Measurements from ENCODE around the gene ZBTB7C.

The ZBTB7C gene

DNA sequence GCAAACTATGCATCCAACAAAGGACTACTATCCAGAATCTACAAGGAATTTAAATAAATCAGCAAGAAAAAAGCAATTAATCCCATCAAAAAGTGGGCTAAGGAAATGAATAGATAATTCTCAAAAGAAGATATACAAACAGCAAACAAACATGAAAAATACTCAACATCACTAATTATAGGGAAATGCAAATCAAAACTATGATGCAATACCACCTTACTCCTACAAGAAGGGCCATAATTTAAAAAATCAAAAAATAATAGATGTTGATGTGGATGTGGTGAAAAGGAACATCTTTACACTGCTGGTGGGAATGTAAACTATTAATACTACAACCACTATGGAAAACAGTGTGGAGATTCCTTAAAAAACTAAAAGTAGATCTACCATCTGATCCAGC lies 164.7 kb downstream of the ZBTB7C start:
- H3K4me1 ChIP-seq (ENCODE audit: control insufficient read depth in 1 of 2, insufficient read depth in 2 of 2, low read length in 2 of 2) = no peaks in the 10 kb centered on the region
- H3K27me3 ChIP-seq (ENCODE audit: control insufficient read depth in 1 of 2, insufficient read depth in 2 of 2, low read length in 2 of 2) = no peaks in the 10 kb centered on the region
- H3K9ac ChIP-seq (ENCODE audit: low read depth in 1 of 2, low read length in 2 of 2) = no peak overlapping the region
- H3K4me3 ChIP-seq (ENCODE audit: low read depth in 1 of 2, low read length in 2 of 2) = no peak overlapping the region
- no peaks in the 10 kb centered on the region for H3K36me3 ChIP-seq (ENCODE audit: control insufficient read depth in 1 of 2, insufficient read depth in 2 of 2, low read length in 2 of 2)
- no peaks in the 10 kb centered on the region for H3K9me3 ChIP-seq (ENCODE audit: control insufficient read depth in 1 of 2, low read length in 2 of 2)
- H3K27ac ChIP-seq (ENCODE audit: low read depth, low read length) = no peak overlapping the region

DNA sequence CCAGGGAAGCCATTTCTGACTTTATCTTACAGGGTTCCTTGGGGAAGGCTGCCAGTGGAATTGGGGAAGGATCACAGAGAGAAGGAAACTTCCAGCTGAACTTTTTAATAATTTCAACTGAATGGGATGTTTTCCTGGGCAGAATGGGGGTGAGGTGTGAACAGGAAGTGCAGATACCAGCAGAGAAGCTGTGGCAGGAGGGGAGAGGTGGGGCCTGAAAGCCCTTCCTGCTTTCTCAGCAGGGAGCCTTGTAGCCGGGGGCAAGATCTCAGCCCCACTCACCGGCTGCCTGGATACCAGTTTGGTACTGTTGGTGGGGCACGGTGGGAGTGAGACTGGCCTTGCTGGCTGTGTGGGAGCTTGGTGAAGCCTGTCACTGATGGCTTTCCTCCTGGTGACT lies 170.5 kb downstream of the ZBTB7C start:
- no peaks in the 10 kb centered on the region for H3K36me3 ChIP-seq (ENCODE audit: control insufficient read depth in 1 of 2, insufficient read depth in 2 of 2, low read length in 2 of 2)
- H3K4me1 ChIP-seq (ENCODE audit: control insufficient read depth in 1 of 2, insufficient read depth in 2 of 2, low read length in 2 of 2) = no peaks in the 10 kb centered on the region
- no peak overlapping the region for H3K27ac ChIP-seq (ENCODE audit: low read depth, low read length)
- H3K9me3 ChIP-seq (ENCODE audit: control insufficient read depth in 1 of 2, low read length in 2 of 2) = no peaks in the 10 kb centered on the region
- no peak overlapping the region for H3K9ac ChIP-seq (ENCODE audit: low read depth in 1 of 2, low read length in 2 of 2)
- no peaks in the 10 kb centered on the region for H3K27me3 ChIP-seq (ENCODE audit: control insufficient read depth in 1 of 2, insufficient read depth in 2 of 2, low read length in 2 of 2)
- H3K4me3 ChIP-seq (ENCODE audit: low read depth in 1 of 2, low read length in 2 of 2) = no peak overlapping the region

DNA sequence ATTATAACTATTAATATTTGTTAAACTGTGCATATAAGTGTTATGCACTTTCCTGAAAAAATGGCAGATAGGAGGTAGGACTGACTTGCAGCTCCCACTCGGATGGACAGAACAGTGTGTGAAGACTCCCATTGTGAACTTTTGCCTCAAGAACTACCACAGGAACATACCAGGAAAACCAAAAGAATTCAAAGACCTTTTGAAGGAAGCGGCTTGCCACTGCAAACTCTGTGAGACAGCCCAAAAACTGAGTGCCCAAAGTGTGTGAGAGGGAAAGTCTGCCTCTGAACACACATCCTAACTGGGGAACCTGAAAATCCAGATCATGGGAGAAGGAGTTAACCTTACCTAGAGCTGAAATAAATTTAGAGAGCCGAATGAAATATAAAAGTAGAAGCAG lies 171.0 kb downstream of the ZBTB7C start:
- H3K4me1 ChIP-seq (ENCODE audit: control insufficient read depth in 1 of 2, insufficient read depth in 2 of 2, low read length in 2 of 2) = no peaks in the 10 kb centered on the region
- H3K36me3 ChIP-seq (ENCODE audit: control insufficient read depth in 1 of 2, insufficient read depth in 2 of 2, low read length in 2 of 2) = no peaks in the 10 kb centered on the region
- H3K9ac ChIP-seq (ENCODE audit: low read depth in 1 of 2, low read length in 2 of 2) = no peak overlapping the region
- H3K27me3 ChIP-seq (ENCODE audit: control insufficient read depth in 1 of 2, insufficient read depth in 2 of 2, low read length in 2 of 2) = no peaks in the 10 kb centered on the region
- no peaks in the 10 kb centered on the region for H3K9me3 ChIP-seq (ENCODE audit: control insufficient read depth in 1 of 2, low read length in 2 of 2)
- H3K4me3 ChIP-seq (ENCODE audit: low read depth in 1 of 2, low read length in 2 of 2) = no peak overlapping the region
- H3K27ac ChIP-seq (ENCODE audit: low read depth, low read length) = no peak overlapping the region

DNA sequence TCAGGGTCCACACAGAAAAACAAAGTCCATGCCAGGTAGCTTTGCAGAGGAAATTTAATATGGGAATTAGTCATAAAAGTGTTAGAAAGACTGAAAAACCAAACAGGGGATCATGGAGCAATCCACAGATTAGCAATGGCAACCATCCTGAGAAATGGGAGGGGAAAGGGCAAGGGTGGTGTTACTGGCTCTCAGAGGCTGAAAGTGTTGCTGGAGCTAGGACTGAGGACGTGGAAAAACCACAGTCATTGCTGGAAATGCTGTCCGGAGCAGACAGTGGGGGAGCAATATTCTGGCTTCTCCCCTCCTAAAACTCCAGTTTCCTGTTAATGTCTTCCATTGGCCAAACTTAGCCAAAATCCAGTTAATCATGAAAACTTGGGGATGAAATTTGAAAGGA lies 172.4 kb downstream of the ZBTB7C start:
- H3K27ac ChIP-seq (ENCODE audit: low read depth, low read length) = no peak overlapping the region
- H3K36me3 ChIP-seq (ENCODE audit: control insufficient read depth in 1 of 2, insufficient read depth in 2 of 2, low read length in 2 of 2) = no peaks in the 10 kb centered on the region
- H3K9ac ChIP-seq (ENCODE audit: low read depth in 1 of 2, low read length in 2 of 2) = no peak overlapping the region

DNA sequence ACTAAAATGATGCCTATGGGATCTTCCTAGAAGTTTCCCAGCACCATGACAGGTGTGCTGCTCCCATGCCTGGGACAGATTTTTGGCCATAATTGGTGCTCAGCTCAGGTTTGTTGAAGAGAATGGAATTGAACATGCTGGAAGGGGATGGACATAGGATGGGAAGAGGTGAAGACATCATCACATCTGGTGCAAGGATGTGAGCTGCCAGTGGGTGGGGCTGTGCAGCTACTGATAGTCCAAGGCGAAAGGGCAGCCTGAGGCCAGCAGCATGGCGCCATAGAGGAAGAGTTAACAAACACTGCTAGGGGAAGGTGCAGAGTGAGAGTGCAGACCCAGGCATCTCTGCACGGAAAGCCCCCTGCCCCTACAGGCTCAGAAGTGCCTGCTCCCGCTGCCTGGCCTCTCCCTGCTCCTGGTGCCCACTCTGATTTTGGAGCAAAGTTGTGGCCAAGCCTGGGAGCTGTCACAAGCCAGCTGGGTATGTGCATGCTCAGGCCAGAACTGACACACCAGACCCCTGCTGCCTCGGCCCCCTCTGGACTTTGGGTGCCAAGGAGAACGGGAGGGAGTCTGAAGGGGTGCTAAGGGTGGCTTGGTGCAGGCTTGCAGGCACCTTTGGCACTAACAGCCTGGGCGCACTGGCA lies 178.6 kb downstream of the ZBTB7C start:
- Histone ChIP-seq H3K4me1 (ENCODE audit: control insufficient read depth in 1 of 2, insufficient read depth in 2 of 2, low read length in 2 of 2) (peaks cover 24 to 30% of the 10 kb centered on the region in 2 donors), H3K36me3 (ENCODE audit: control insufficient read depth in 1 of 2, insufficient read depth in 2 of 2, low read length in 2 of 2) (no peaks in the 10 kb centered on the region)

More for the DNA sequence above, 172.4 kb downstream of the ZBTB7C start:
- no peak overlapping the region for H3K4me3 ChIP-seq (ENCODE audit: low read depth in 1 of 2, low read length in 2 of 2)
- H3K9me3 ChIP-seq (ENCODE audit: control insufficient read depth in 1 of 2, low read length in 2 of 2) = no peaks in the 10 kb centered on the region
- no peaks in the 10 kb centered on the region for H3K27me3 ChIP-seq (ENCODE audit: control insufficient read depth in 1 of 2, insufficient read depth in 2 of 2, low read length in 2 of 2)
- H3K4me1 ChIP-seq (ENCODE audit: control insufficient read depth in 1 of 2, insufficient read depth in 2 of 2, low read length in 2 of 2) = no peaks in the 10 kb centered on the region

DNA sequence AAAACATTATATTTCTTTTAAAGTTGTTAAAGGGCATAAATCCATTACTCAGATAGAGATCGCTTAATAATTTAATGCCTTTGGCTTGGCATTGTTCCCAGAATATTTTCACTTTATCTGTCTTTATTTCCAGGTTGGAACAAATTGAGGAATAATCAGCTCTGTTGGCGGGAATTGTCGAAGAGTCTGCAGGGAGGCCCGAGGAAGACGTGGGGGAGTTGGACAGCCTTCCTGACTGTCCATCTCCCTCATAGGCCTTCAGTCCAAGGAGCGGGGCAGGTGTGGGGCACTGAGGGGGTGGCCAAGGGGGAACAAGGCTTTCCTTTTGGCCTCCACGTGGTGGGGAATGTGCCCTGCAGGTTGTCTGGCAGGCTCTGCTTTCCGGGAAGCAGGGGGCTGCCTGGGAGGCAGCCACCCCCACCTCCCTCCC lies 179.6 kb downstream of the ZBTB7C start:
- Histone ChIP-seq H3K36me3 (ENCODE audit: control insufficient read depth in 1 of 2, insufficient read depth in 2 of 2, low read length in 2 of 2) (no peaks in the 10 kb centered on the region), H3K27ac (ENCODE audit: low read depth, low read length) (no peak overlapping the region), H3K9ac (ENCODE audit: low read depth in 1 of 2, low read length in 2 of 2) (no peak overlapping the region), H3K9me3 (ENCODE audit: control insufficient read depth in 1 of 2, low read length in 2 of 2) (no peaks in the 10 kb centered on the region), H3K27me3 (ENCODE audit: control insufficient read depth in 1 of 2, insufficient read depth in 2 of 2, low read length in 2 of 2) (no peaks in the 10 kb centered on the region), H3K4me1 (ENCODE audit: control insufficient read depth in 1 of 2, insufficient read depth in 2 of 2, low read length in 2 of 2) (peaks cover 24 to 30% of the 10 kb centered on the region in 2 donors), H3K4me3 (ENCODE audit: low read depth in 1 of 2, low read length in 2 of 2) (no peak overlapping the region)

More for the DNA sequence above, 178.6 kb downstream of the ZBTB7C start:
- no peaks in the 10 kb centered on the region for H3K27me3 ChIP-seq (ENCODE audit: control insufficient read depth in 1 of 2, insufficient read depth in 2 of 2, low read length in 2 of 2)
- H3K27ac ChIP-seq (ENCODE audit: low read depth, low read length) = no peak overlapping the region
- H3K4me3 ChIP-seq (ENCODE audit: low read depth in 1 of 2, low read length in 2 of 2) = no peak overlapping the region
- H3K9me3 ChIP-seq (ENCODE audit: control insufficient read depth in 1 of 2, low read length in 2 of 2) = no peaks in the 10 kb centered on the region
- H3K9ac ChIP-seq (ENCODE audit: low read depth in 1 of 2, low read length in 2 of 2) = no peak overlapping the region

DNA sequence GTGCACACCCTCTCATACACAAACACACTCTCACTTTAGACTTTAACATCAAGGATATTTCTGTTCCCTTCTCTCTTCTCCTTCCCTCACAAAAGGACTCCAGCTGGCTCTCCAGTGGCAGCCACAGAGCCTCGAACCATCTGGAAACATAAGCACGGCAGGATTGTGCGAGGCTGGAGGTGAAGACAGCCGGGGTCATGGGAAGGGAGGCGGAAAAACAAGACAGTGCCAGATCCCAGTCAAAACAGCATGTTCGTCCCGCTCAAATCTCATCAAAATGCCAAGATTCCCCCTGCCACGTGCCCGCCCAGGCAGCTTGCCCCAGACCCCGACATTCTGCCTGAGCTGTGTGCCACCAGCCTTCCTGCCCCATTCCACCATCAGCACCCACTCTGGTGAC lies 180.3 kb downstream of the ZBTB7C start:
- H3K9me3 ChIP-seq (ENCODE audit: control insufficient read depth in 1 of 2, low read length in 2 of 2) = no peaks in the 10 kb centered on the region
- H3K4me1 ChIP-seq (ENCODE audit: control insufficient read depth in 1 of 2, insufficient read depth in 2 of 2, low read length in 2 of 2) = peaks cover 24 to 30% of the 10 kb centered on the region in 2 donors
- no peaks in the 10 kb centered on the region for H3K36me3 ChIP-seq (ENCODE audit: control insufficient read depth in 1 of 2, insufficient read depth in 2 of 2, low read length in 2 of 2)
- no peak overlapping the region for H3K27ac ChIP-seq (ENCODE audit: low read depth, low read length)
- no peak overlapping the region for H3K9ac ChIP-seq (ENCODE audit: low read depth in 1 of 2, low read length in 2 of 2)
- no peaks in the 10 kb centered on the region for H3K27me3 ChIP-seq (ENCODE audit: control insufficient read depth in 1 of 2, insufficient read depth in 2 of 2, low read length in 2 of 2)
- H3K4me3 ChIP-seq (ENCODE audit: low read depth in 1 of 2, low read length in 2 of 2) = no peak overlapping the region

DNA sequence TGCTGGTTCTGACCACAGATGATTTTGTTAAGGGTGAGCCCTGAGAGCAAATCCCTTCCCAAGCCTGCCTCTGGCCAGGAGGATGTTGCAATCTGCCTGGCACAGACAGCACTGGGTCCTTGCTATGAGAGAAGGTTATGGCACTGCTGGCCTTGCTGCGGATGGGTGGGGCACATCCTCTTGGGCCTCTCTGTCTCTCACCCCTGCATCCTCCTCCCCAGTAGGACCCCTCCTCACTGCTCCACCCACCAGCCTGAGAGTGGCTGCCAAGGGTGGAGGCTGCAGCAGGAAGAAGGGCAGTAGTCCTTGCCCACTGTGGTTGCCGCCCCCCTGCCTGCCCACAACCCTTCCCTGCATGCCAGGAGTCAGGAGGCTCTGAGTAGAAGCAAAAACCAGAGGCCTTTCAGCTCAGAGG lies 180.9 kb downstream of the ZBTB7C start:
- Histone ChIP-seq H3K9me3 (ENCODE audit: control insufficient read depth in 1 of 2, low read length in 2 of 2) (no peaks in the 10 kb centered on the region), H3K27ac (ENCODE audit: low read depth, low read length) (no peak overlapping the region), H3K9ac (ENCODE audit: low read depth in 1 of 2, low read length in 2 of 2) (no peak overlapping the region), H3K27me3 (ENCODE audit: control insufficient read depth in 1 of 2, insufficient read depth in 2 of 2, low read length in 2 of 2) (no peaks in the 10 kb centered on the region), H3K4me1 (ENCODE audit: control insufficient read depth in 1 of 2, insufficient read depth in 2 of 2, low read length in 2 of 2) (peaks cover 24 to 30% of the 10 kb centered on the region in 2 donors), H3K4me3 (ENCODE audit: low read depth in 1 of 2, low read length in 2 of 2) (no peak overlapping the region), H3K36me3 (ENCODE audit: control insufficient read depth in 1 of 2, insufficient read depth in 2 of 2, low read length in 2 of 2) (no peaks in the 10 kb centered on the region)

DNA sequence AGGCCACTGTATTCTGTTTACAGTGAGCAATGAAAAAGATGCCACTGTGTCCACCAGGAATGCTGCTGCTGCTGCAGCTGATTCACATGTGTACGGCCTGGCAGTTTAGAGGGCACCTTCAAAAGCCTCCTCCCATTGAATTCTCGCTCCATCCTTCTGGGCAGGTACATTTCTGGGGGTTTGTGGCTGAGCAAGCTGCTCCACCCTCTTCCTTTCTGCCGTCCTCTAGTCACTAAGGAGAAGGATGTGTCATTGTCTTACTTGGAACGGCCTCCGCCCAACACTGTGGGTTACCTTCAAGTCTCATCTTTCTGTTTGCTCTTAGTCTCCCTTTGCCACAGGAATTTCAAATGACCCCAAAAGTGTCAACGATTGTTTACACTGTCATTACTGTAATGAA lies 182.0 kb downstream of the ZBTB7C start:
- H3K27me3 ChIP-seq (ENCODE audit: control insufficient read depth in 1 of 2, insufficient read depth in 2 of 2, low read length in 2 of 2) = no peaks in the 10 kb centered on the region
- no peak overlapping the region for H3K9ac ChIP-seq (ENCODE audit: low read depth in 1 of 2, low read length in 2 of 2)
- peaks cover 24 to 30% of the 10 kb centered on the region in 2 donors for H3K4me1 ChIP-seq (ENCODE audit: control insufficient read depth in 1 of 2, insufficient read depth in 2 of 2, low read length in 2 of 2)
- no peaks in the 10 kb centered on the region for H3K9me3 ChIP-seq (ENCODE audit: control insufficient read depth in 1 of 2, low read length in 2 of 2)
- no peaks in the 10 kb centered on the region for H3K36me3 ChIP-seq (ENCODE audit: control insufficient read depth in 1 of 2, insufficient read depth in 2 of 2, low read length in 2 of 2)
- no peak overlapping the region for H3K4me3 ChIP-seq (ENCODE audit: low read depth in 1 of 2, low read length in 2 of 2)
- no peak overlapping the region for H3K27ac ChIP-seq (ENCODE audit: low read depth, low read length)

DNA sequence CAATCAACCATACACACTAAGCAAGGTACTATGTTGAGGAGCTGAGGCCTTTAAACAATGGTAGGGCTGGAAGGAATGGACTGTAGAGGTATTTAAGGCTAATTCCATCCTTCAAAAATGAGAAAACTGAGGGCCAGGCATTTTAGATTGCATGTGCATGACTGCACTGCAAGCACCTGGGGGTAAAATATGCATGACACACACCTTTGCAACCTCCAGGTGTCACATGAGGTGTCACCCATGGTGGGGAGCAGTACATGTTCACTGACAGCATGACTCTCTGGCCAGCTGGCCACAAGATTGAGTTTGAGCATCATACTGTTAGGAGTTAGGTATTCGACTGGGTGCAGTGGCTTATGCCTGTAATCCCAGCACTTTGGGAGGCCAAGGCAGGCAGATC lies 182.8 kb downstream of the ZBTB7C start:
- no peak overlapping the region for H3K9ac ChIP-seq (ENCODE audit: low read depth in 1 of 2, low read length in 2 of 2)
- H3K4me1 ChIP-seq (ENCODE audit: control insufficient read depth in 1 of 2, insufficient read depth in 2 of 2, low read length in 2 of 2) = peaks cover 24 to 30% of the 10 kb centered on the region in 2 donors
- no peak overlapping the region for H3K27ac ChIP-seq (ENCODE audit: low read depth, low read length)
- H3K4me3 ChIP-seq (ENCODE audit: low read depth in 1 of 2, low read length in 2 of 2) = no peak overlapping the region
- H3K9me3 ChIP-seq (ENCODE audit: control insufficient read depth in 1 of 2, low read length in 2 of 2) = no peaks in the 10 kb centered on the region
- no peaks in the 10 kb centered on the region for H3K27me3 ChIP-seq (ENCODE audit: control insufficient read depth in 1 of 2, insufficient read depth in 2 of 2, low read length in 2 of 2)
- H3K36me3 ChIP-seq (ENCODE audit: control insufficient read depth in 1 of 2, insufficient read depth in 2 of 2, low read length in 2 of 2) = no peaks in the 10 kb centered on the region

Measured in duodenal mucosa (tissue), 2 donors.